Endothelial cell of umbilical vein (primary cell): ENCODE results near the gene SETBP1. TPM values are rescaled to one million over a fixed set of nuclear protein-coding genes. Genes with fewer than 3 reads are reported as not detected.

Source experiments
- BruUV-seq: library from RNA; stranded (reverse); fragments of 400-500 nt; replicated peaks from 2 replicates; lab custom pipeline; 2021; lab: Mats Ljungman, UMichigan
- CTCF ChIA-PET: fragments of 300-600, 350-600 bp; sonication (Branson Sonifier 250); formaldehyde crosslinking; loops from one replicate; lab custom pipeline; 2021; ENCODE audit warnings: antibody characterized with exemption, inconsistent platforms; lab: Charles Lee
- POLR2A ChIA-PET: fragments of 300-600, 350-600 bp; sonication (Branson Sonifier 250); formaldehyde crosslinking; loops from one replicate; lab custom pipeline; 2021; ENCODE audit warnings: antibody characterized with exemption, inconsistent platforms; lab: Charles Lee
- DNase-seq: peaks from one replicate; pipeline ENCODE4 v3.0.0-alpha.2; 2011; ENCODE audit warnings: low read depth, low spot score
- FAIRE-seq: peaks from 2 replicates; lab custom pipeline; 2011; peaks lifted over from hg19 to GRCh38; lab: Jason Lieb, UNC
- H2AFZ ChIP-seq: 2 replicates; pipeline ENCODE4 v1.6.0; 2012; ENCODE audit warnings: low read depth, low read length, control low read depth, inconsistent platforms
- H3K27ac ChIP-seq: 2 replicates; pipeline ENCODE4 v1.5.1; 2011; ENCODE audit warnings: low read depth, mild to moderate bottlenecking, control low read depth, low read length, moderate library complexity; ENCODE audit not compliant: insufficient read depth
- H3K27me3 ChIP-seq, 2 experiments: 2 replicates each; pipeline versions ENCODE4 v1.6.0 to v1.6.1; 2011; ENCODE audit warnings: low read length in 2 of 2, mixed read lengths in 1 of 2; ENCODE audit not compliant: control insufficient read depth in 2 of 2, insufficient read depth in 2 of 2
- H3K36me3 ChIP-seq, 2 experiments: 2 replicates in 1 of 2; 3 replicates in 1 of 2; pipeline ENCODE4 v1.5.1; 2011; ENCODE audit warnings: low read length in 2 of 2, mild to moderate bottlenecking in 1 of 2, moderate library complexity in 1 of 2; ENCODE audit not compliant: control insufficient read depth in 2 of 2, insufficient read depth in 2 of 2; ENCODE audit errors: extremely low read depth in 1 of 2
- H3K4me1 ChIP-seq: 3 replicates; pipeline ENCODE4 v1.5.1; 2011; ENCODE audit warnings: mild to moderate bottlenecking, low read length; ENCODE audit not compliant: control insufficient read depth, insufficient read depth; ENCODE audit errors: extremely low read depth
- H3K4me2 ChIP-seq: 2 replicates; pipeline ENCODE4 v1.6.1; 2011; ENCODE audit warnings: low read length, control low read depth, mixed read lengths; ENCODE audit not compliant: insufficient read depth
- H3K4me3 ChIP-seq, 3 experiments: fragments of 200-600 bp in 1 of 3; sonication (generic), shearing (Covaris generic) in 1 of 3; replicated peaks in 1 of 3; 2 replicates each; pipeline ENCODE4 v1.5.1; 2011 to 2016; ENCODE audit warnings: control low read depth in 3 of 3, low read length in 3 of 3, mild to moderate bottlenecking in 2 of 3, inconsistent platforms in 1 of 3, low read depth in 1 of 3, moderate library complexity in 1 of 3; ENCODE audit not compliant: insufficient read depth in 1 of 3
- H3K79me2 ChIP-seq: 2 replicates; pipeline ENCODE4 v1.6.0; 2012; ENCODE audit warnings: low read length, inconsistent platforms; ENCODE audit not compliant: control insufficient read depth, insufficient read depth
- H3K9ac ChIP-seq: replicated peaks from 2 replicates; pipeline ENCODE3; 2011; ENCODE audit warnings: low read length, control low read depth; ENCODE audit not compliant: insufficient read depth; ENCODE audit errors: extremely low read depth
- H3K9me1 ChIP-seq: replicated peaks from 3 replicates; pipeline ENCODE4 v1.6.0; 2011; ENCODE audit warnings: mild to moderate bottlenecking, low read length; ENCODE audit not compliant: control insufficient read depth, insufficient read depth; ENCODE audit errors: extremely low read depth
- H3K9me3 ChIP-seq: replicated peaks from 2 replicates; pipeline ENCODE4 v1.5.1; 2012; ENCODE audit warnings: low read length, inconsistent platforms; ENCODE audit not compliant: control insufficient read depth, insufficient read depth
- H4K20me1 ChIP-seq: replicated peaks from 2 replicates; pipeline ENCODE3; 2011; ENCODE audit warnings: mild to moderate bottlenecking, low read length; ENCODE audit not compliant: control insufficient read depth, insufficient read depth; ENCODE audit errors: extremely low read depth
- CTCF ChIP-seq, 2 donors: IDR thresholded peaks; 1 replicate in 1 of 2; 2 replicates in 1 of 2; pipeline ENCODE4 v1.5.1; 2011; ENCODE audit warnings: low read length in 2 of 2, mild to moderate bottlenecking in 2 of 2, moderate library complexity in 2 of 2, control low read depth in 1 of 2, inconsistent platforms in 1 of 2, low read depth in 1 of 2; ENCODE audit not compliant: insufficient read depth in 1 of 2; ENCODE audit errors: extremely low read depth in 1 of 2
- EZH2 ChIP-seq: IDR thresholded peaks from 2 replicates; pipeline ENCODE4 v1.6.1; 2012; ENCODE audit warnings: borderline replicate concordance, low read depth, mild to moderate bottlenecking, moderate library complexity, low read length, inconsistent platforms; ENCODE audit not compliant: severe bottlenecking
- FOS ChIP-seq: IDR thresholded peaks from 2 replicates; pipeline ENCODE4 v1.6.1; 2011; ENCODE audit warnings: mild to moderate bottlenecking, low read length, moderate library complexity, borderline replicate concordance; ENCODE audit not compliant: insufficient read depth
- GATA2 ChIP-seq: IDR thresholded peaks from 2 replicates; pipeline ENCODE4 v1.7.0; 2011; ENCODE audit warnings: low read depth, mild to moderate bottlenecking, moderate library complexity, mixed read lengths, low read length; ENCODE audit not compliant: insufficient read length, insufficient read depth
- JUN ChIP-seq: IDR thresholded peaks from 2 replicates; pipeline ENCODE4 v1.6.1; 2011; ENCODE audit warnings: borderline replicate concordance, low read depth; ENCODE audit not compliant: insufficient read length, insufficient read depth
- MYC ChIP-seq: IDR thresholded peaks from one replicate; pipeline ENCODE4 v1.6.1; 2011; ENCODE audit warnings: mild to moderate bottlenecking, low read depth, low read length
- POLR2A ChIP-seq: IDR thresholded peaks from 2 replicates; pipeline ENCODE4 v1.6.1; 2012; ENCODE audit warnings: low read depth, mild to moderate bottlenecking, control low read depth, low read length
- POLR2AphosphoS5 ChIP-seq: IDR thresholded peaks from 2 replicates; pipeline ENCODE4 v1.6.1; 2012; ENCODE audit warnings: low read depth, mild to moderate bottlenecking, control low read depth, low read length, moderate library complexity; ENCODE audit not compliant: insufficient read depth
- dilution Hi-C: fragments of 300-500 bp; cut with MboI; formaldehyde crosslinking; loops from one replicate; pipeline ENCODE4 v1.15.0; 2019; ENCODE audit warnings: low sequenced_read_pairs; ENCODE audit not compliant: extremely low pct_ligation_motif_present
- intact Hi-C: fragments of 100-400 bp; cut with micrococcal nuclease; formaldehyde crosslinking; loops from one replicate; pipeline ENCODE4 v1.10.0; 2022
- polyA plus RNA-seq, 4 experiments: library from polyadenylated mRNA; depleted of rRNA in 3 of 4; stranded (reverse) in 3 of 4; unstranded in 1 of 4; fragments of >200 nt; gene quantifications; 2 replicates each; pipeline versions ENCODE4 v1.2.1 to v1.2.3, GENCODE V29; 2011 to 2012; ENCODE audit warnings: missing spikeins in 1 of 4
- total RNA-seq: library from RNA; stranded (reverse); gene quantifications from 2 replicates; pipeline ENCODE4 v1.2.3, GENCODE V29; 2021
- TF ChIP-seq, protein P1 (sequence below): IDR thresholded peaks from 2 replicates; pipeline ENCODE4 v1.6.1; 2011; ENCODE audit not compliant: insufficient read depth, insufficient read length

Gene SETBP1
- total and polyA plus RNA-seq, 2 donors (not counting 3 experiments of a cell fraction or from before 2014, with no cell fraction given): 0.76 to 3.1 TPM

DNA sequence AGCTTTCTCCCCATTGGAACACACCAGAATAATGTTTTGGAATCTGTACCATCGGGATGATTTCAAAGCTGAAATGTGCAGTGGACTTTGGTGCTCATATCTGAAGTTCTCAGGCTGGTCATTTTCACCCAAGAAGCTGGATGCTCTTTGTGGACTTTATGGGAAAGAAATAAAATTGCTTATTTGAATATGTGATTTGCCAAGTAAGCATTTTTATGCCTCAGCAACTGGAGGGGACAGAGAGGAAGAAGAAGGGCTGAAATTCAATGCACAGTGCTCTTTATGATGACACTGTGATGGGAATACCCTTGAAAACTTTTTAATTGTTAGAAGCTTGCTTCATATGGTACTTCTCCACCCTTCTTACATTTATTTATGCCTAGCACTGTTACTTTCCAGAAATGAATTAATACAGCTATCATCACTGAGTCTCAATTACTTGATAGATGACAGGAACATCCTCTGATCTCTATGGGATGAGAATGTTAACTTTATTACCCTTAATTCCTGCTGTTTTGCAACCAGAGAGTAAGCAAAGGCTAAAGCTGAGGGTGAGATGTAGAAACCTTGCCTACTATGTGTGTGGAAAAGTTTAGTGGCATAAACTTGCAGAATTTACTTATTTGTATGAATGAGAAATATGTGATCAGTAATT is 23.6 kb downstream of the SETBP1 start:
- Histone ChIP-seq H3K4me1 (no peaks in the 10 kb centered on the region), H3K4me3 (no peak overlapping the region), H3K9ac (no peak overlapping the region), H3K27ac (no peak overlapping the region), H3K79me2 (no peaks in the 10 kb centered on the region), H4K20me1 (no peaks in the 10 kb centered on the region), H3K9me3 (no peaks in the 10 kb centered on the region), H2AFZ (no peak overlapping the region), H3K36me3 (no peaks in the 10 kb centered on the region), H3K9me1 (no peaks in the 10 kb centered on the region), H3K27me3 (no peaks in the 10 kb centered on the region), H3K4me2 (no peak overlapping the region)
- BruUV-seq: no TSS peak
- CTCF ChIA-PET: no interaction called here
- dilution Hi-C loops: no loop called here
- TF ChIP-seq CTCF (IDR thresholded peaks at IDR 0.05; ENCODE audit: extremely low read depth in 1 of 2, insufficient read depth in 1 of 2, low read depth in 1 of 2, low read length in 2 of 2) (no peak), EZH2 (no peak), MYC (no peak), POLR2AphosphoS5 (no peak), POLR2A (no peak), JUN (no peak), FOS (no peak), GATA2 (no peak)
- TF ChIP-seq, protein P1, sequence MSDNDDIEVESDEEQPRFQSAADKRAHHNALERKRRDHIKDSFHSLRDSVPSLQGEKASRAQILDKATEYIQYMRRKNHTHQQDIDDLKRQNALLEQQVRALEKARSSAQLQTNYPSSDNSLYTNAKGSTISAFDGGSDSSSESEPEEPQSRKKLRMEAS: no peak
- intact Hi-C loops: no loop called here
- DNase-seq (no peak), FAIRE-seq (no peak)
- POLR2A ChIA-PET: no interaction called here
